Measurements from ENCODE around the gene NLGN4X. TPM values are rescaled to one million over a fixed set of nuclear protein-coding genes. Genes with fewer than 3 reads are reported as not detected.

Gene NLGN4X
- polyA plus RNA-seq, 3 donors, result not detected

- intact Hi-C loops (cut with micrococcal nuclease), result no loop called here
- no peaks in the 10 kb centered on the region for H3K79me2 ChIP-seq (ENCODE audit: insufficient read depth, low read length)
- Mint-ChIP-seq H3K27ac (no peak overlapping the region), H3K27me3 (ENCODE audit: low read depth in 3 of 3) (peaks cover 0 to 2% (median 0%) of the 10 kb centered on the region in 3 donors), H3K4me1 (no peaks in the 10 kb centered on the region), H3K4me3 (no peak overlapping the region), H3K9me3 (peaks cover 0 to 3% (median 0%) of the 10 kb centered on the region in 7 donors), H3K36me3 (no peaks in the 10 kb centered on the region)
- H3K9ac ChIP-seq (ENCODE audit: insufficient read depth, low read length, poor library complexity, severe bottlenecking), result no peak overlapping the region
- TF ChIP-seq, protein P1, sequence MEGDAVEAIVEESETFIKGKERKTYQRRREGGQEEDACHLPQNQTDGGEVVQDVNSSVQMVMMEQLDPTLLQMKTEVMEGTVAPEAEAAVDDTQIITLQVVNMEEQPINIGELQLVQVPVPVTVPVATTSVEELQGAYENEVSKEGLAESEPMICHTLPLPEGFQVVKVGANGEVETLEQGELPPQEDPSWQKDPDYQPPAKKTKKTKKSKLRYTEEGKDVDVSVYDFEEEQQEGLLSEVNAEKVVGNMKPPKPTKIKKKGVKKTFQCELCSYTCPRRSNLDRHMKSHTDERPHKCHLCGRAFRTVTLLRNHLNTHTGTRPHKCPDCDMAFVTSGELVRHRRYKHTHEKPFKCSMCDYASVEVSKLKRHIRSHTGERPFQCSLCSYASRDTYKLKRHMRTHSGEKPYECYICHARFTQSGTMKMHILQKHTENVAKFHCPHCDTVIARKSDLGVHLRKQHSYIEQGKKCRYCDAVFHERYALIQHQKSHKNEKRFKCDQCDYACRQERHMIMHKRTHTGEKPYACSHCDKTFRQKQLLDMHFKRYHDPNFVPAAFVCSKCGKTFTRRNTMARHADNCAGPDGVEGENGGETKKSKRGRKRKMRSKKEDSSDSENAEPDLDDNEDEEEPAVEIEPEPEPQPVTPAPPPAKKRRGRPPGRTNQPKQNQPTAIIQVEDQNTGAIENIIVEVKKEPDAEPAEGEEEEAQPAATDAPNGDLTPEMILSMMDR (IDR thresholded peaks at IDR 0.05), result no peak
- H2AFZ ChIP-seq (ENCODE audit: insufficient read depth, low read depth, low read length, poor library complexity, severe bottlenecking), result no peak overlapping the region
- no CpG with 5 or more reads among the region's 4 CpGs for WGBS (ENCODE audit: insufficient coverage)
- H3K27me3 ChIP-seq (ENCODE audit: control insufficient read depth in 2 of 2, insufficient read depth in 2 of 2, low read length in 2 of 2), result no peaks in the 10 kb centered on the region
- H3K4me2 ChIP-seq (replicated peaks; ENCODE audit: extremely low read depth, low read length, poor library complexity, severe bottlenecking), result no peak overlapping the region
- H3K4me3 ChIP-seq (replicated peaks in 1 of 3; ENCODE audit: low read depth in 2 of 3, low read length in 3 of 3), result no peak overlapping the region
- no peaks in the 10 kb centered on the region for H3K9me3 ChIP-seq (replicated peaks in 1 of 2; ENCODE audit: control insufficient read depth in 1 of 2, insufficient read depth in 1 of 2, low read length in 2 of 2)
- H3K27ac ChIP-seq (ENCODE audit: low read depth in 1 of 2, low read length in 2 of 2), result no peak overlapping the region
- DNase-seq, result no peak
- H3K36me3 ChIP-seq (replicated peaks in 1 of 2; ENCODE audit: control insufficient read depth in 1 of 2, insufficient read depth in 2 of 2, low read length in 2 of 2), result no peaks in the 10 kb centered on the region
- H3K4me1 ChIP-seq (ENCODE audit: control insufficient read depth in 1 of 2, insufficient read depth in 2 of 2, low read length in 2 of 2), result no peaks in the 10 kb centered on the region
- H4K20me1 ChIP-seq (ENCODE audit: insufficient read depth, low read length), result no peaks in the 10 kb centered on the region
Observed at GRCh38 chrX:6019076-6019475, 209.6 kb downstream of the NLGN4X start.

- TF ChIP-seq, protein P1 (IDR thresholded peaks at IDR 0.05), result no peak
- Histone ChIP-seq H3K79me2 (ENCODE audit: insufficient read depth, low read length) (no peaks in the 10 kb centered on the region), H3K4me1 (ENCODE audit: control insufficient read depth in 1 of 2, insufficient read depth in 2 of 2, low read length in 2 of 2) (no peaks in the 10 kb centered on the region), H2AFZ (ENCODE audit: insufficient read depth, low read depth, low read length, poor library complexity, severe bottlenecking) (no peak overlapping the region), H3K9me3 (replicated peaks in 1 of 2; ENCODE audit: control insufficient read depth in 1 of 2, insufficient read depth in 1 of 2, low read length in 2 of 2) (no peaks in the 10 kb centered on the region), H3K4me2 (replicated peaks; ENCODE audit: extremely low read depth, low read length, poor library complexity, severe bottlenecking) (no peak overlapping the region), H3K36me3 (replicated peaks in 1 of 2; ENCODE audit: control insufficient read depth in 1 of 2, insufficient read depth in 2 of 2, low read length in 2 of 2) (no peaks in the 10 kb centered on the region), H3K9ac (ENCODE audit: insufficient read depth, low read length, poor library complexity, severe bottlenecking) (no peak overlapping the region), H3K4me3 (replicated peaks in 1 of 3; ENCODE audit: low read depth in 2 of 3, low read length in 3 of 3) (no peak overlapping the region), H3K27ac (ENCODE audit: low read depth in 1 of 2, low read length in 2 of 2) (no peak overlapping the region), H3K27me3 (ENCODE audit: control insufficient read depth in 2 of 2, insufficient read depth in 2 of 2, low read length in 2 of 2) (no peaks in the 10 kb centered on the region), H4K20me1 (ENCODE audit: insufficient read depth, low read length) (no peaks in the 10 kb centered on the region)
- Mint-ChIP-seq H3K27me3 (ENCODE audit: low read depth in 3 of 3) (no peaks in the 10 kb centered on the region), H3K4me1 (no peaks in the 10 kb centered on the region), H3K9me3 (peaks cover 0 to 3% (median 0%) of the 10 kb centered on the region in 7 donors), H3K36me3 (no peaks in the 10 kb centered on the region), H3K4me3 (no peak overlapping the region), H3K27ac (no peak overlapping the region)
- no CpG with 5 or more reads among the region's 5 CpGs for WGBS (ENCODE audit: insufficient coverage)
- intact Hi-C loops (cut with micrococcal nuclease), result no loop called here
- no peak for DNase-seq
Observed at GRCh38 chrX:6015423-6015822, 213.2 kb downstream of the NLGN4X start.

All from CD14-positive monocyte (primary cell).